CD4-positive, alpha-beta T cell treated with Interleukin-15 for 4 hours (primary cell): ENCODE measurements around the gene FXYD7.
"Not testable (repeated sequence)": the region's sequence is repeated elsewhere in the genome, so short reads cannot be mapped to it uniquely, and the experiment has no call there.

Experiments used
- DNase-seq: peaks from one replicate; pipeline ENCODE4 v3.0.0-alpha.2; 2020; ENCODE audit warnings: low spot score

The FXYD7 gene

GRCh38 chr19:35165200-35166058, 22.4 kb downstream of the FXYD7 start:
- DNase-seq, result no peak

GRCh38 chr19:35166100-35167063, 23.3 kb downstream of the FXYD7 start:
- no peak for DNase-seq

- no peak for DNase-seq
These were observed 24.4 kb downstream of the FXYD7 start for GRCh38 chr19:35167251-35168119.

- no peak for DNase-seq
These were observed 25.1 kb downstream of the FXYD7 start for GRCh38 chr19:35168196-35168595.

GRCh38 chr19:35169221-35169995, 26.4 kb downstream of the FXYD7 start:
- no peak for DNase-seq

GRCh38 chr19:35170359-35171061, 27.5 kb downstream of the FXYD7 start:
- DNase-seq, result no peak

- no peak for DNase-seq
These were observed 28.7 kb downstream of the FXYD7 start for GRCh38 chr19:35171730-35172129.

- no peak for DNase-seq
These were observed 31.2 kb downstream of the FXYD7 start for GRCh38 chr19:35174226-35174625.

GRCh38 chr19:35176181-35176570, 33.1 kb downstream of the FXYD7 start:
- DNase-seq, result no peak

GRCh38 chr19:35177377-35178274, 34.6 kb downstream of the FXYD7 start:
- DNase-seq, result peak; percentile 6

- DNase-seq, result no peak
These were observed 35.6 kb downstream of the FXYD7 start for GRCh38 chr19:35178701-35179100.

- no peak for DNase-seq
These were observed 36.8 kb downstream of the FXYD7 start for GRCh38 chr19:35179830-35180229.

GRCh38 chr19:35181387-35181786, 38.3 kb downstream of the FXYD7 start:
- no peak for DNase-seq

- DNase-seq, result no peak
These were observed 41.2 kb downstream of the FXYD7 start for GRCh38 chr19:35184267-35184666.

GRCh38 chr19:35184884-35185283, 41.8 kb downstream of the FXYD7 start:
- no peak for DNase-seq

GRCh38 chr19:35194012-35194984, 51.2 kb downstream of the FXYD7 start:
- no peak for DNase-seq

- no peak for DNase-seq
These were observed 52.8 kb downstream of the FXYD7 start for GRCh38 chr19:35195830-35196229.

GRCh38 chr19:35196861-35197260, 53.8 kb downstream of the FXYD7 start:
- not testable (repeated sequence) for DNase-seq
